ENCODE data around the gene FBXO45. TPM values are rescaled to one million over a fixed set of nuclear protein-coding genes. Genes with fewer than 3 reads are reported as not detected.

The FBXO45 gene
- total and polyA plus RNA-seq, 2 experiments from 2014 or later: 6.8 to 12.2 TPM

DNA sequence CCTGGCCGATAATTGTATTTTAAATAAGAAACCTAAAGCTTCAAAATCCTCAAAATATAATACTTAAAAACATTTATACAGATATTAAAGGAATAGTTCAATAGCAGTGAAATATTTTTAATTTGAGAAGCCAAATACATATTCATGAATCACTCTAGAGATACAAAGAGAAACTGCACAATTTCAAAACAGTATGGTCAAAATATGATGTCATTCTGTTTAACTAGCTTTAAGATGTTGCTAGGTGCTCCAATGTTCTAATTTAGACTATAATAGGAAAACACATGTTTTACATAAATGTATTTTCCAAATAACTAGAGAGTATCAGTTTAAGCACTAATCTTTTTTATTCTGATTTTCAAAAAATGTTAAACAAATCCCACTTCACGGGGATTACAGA lies 60.8 kb downstream of the FBXO45 start:
- H3K36me3 ChIP-seq (replicated peaks; ENCODE audit: insufficient read depth, low read depth): no peaks in the 10 kb centered on the region
- no peak overlapping the region for H3K4me2 ChIP-seq
- H2AFZ ChIP-seq: no peak overlapping the region
- H3K27ac ChIP-seq: no peak overlapping the region
- H3K9me3 ChIP-seq (ENCODE audit: low read depth): no peaks in the 10 kb centered on the region
- no peaks in the 10 kb centered on the region for H3K27me3 ChIP-seq
- no peak overlapping the region for H3K4me3 ChIP-seq
- no peaks in the 10 kb centered on the region for H3K79me2 ChIP-seq
- no peaks in the 10 kb centered on the region for H4K20me1 ChIP-seq (ENCODE audit: insufficient read depth, poor library complexity, severe bottlenecking)
- H3K4me1 ChIP-seq (ENCODE audit: insufficient read depth): peaks cover 4% of the 10 kb centered on the region
- no peak for TF ChIP-seq EZH2phosphoT487 (IDR thresholded peaks at IDR 0.05; ENCODE audit: low read depth, severe bottlenecking, unreplicated experiment)
- TF ChIP-seq, protein P1, sequence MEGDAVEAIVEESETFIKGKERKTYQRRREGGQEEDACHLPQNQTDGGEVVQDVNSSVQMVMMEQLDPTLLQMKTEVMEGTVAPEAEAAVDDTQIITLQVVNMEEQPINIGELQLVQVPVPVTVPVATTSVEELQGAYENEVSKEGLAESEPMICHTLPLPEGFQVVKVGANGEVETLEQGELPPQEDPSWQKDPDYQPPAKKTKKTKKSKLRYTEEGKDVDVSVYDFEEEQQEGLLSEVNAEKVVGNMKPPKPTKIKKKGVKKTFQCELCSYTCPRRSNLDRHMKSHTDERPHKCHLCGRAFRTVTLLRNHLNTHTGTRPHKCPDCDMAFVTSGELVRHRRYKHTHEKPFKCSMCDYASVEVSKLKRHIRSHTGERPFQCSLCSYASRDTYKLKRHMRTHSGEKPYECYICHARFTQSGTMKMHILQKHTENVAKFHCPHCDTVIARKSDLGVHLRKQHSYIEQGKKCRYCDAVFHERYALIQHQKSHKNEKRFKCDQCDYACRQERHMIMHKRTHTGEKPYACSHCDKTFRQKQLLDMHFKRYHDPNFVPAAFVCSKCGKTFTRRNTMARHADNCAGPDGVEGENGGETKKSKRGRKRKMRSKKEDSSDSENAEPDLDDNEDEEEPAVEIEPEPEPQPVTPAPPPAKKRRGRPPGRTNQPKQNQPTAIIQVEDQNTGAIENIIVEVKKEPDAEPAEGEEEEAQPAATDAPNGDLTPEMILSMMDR (IDR thresholded peaks at IDR 0.05; ENCODE audit: poor library complexity): no peak
- no peak for TF ChIP-seq EZH2 (IDR thresholded peaks at IDR 0.05; ENCODE audit: borderline replicate concordance)
- no peak for DNase-seq (ENCODE audit: low spot score)
- H3K9me2 ChIP-seq (replicated peaks; ENCODE audit: insufficient read depth): no peaks in the 10 kb centered on the region
- WGBS (ENCODE audit: low lambda C conversion rate, missing lambda C conversion rate): 98% methylated on average over 2 of the region's 2 CpGs

DNA sequence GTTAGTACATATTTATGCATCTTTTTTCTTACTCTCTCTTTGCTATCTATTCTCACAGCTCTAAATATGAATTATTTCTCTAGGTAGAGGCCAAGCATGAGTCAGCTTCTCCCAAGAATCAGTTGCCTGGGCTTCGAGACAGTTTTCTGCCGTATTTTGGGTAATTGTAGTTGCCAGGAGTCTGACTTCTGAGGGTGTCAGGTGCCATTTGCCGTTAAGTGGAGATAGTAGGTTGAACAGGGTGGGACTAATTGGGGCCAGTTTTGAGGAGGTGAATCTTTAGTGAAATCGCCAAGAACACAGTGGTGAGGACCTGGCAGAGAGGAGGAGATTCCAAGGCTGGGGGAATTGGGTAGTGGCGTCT lies 63.2 kb downstream of the FBXO45 start:
- H3K9me3 ChIP-seq (ENCODE audit: low read depth): no peaks in the 10 kb centered on the region
- H3K9me2 ChIP-seq (replicated peaks; ENCODE audit: insufficient read depth): no peaks in the 10 kb centered on the region
- DNase-seq (ENCODE audit: low spot score): no peak
- peak overlapping the region; percentile 99 for H2AFZ ChIP-seq
- peaks cover 4% of the 10 kb centered on the region for H3K4me1 ChIP-seq (ENCODE audit: insufficient read depth)
- peak overlapping the region; percentile 25 for H3K4me3 ChIP-seq
- peak overlapping the region; percentile 90 for H3K27ac ChIP-seq
- no peaks in the 10 kb centered on the region for H3K36me3 ChIP-seq (replicated peaks; ENCODE audit: insufficient read depth, low read depth)
- no peaks in the 10 kb centered on the region for H4K20me1 ChIP-seq (ENCODE audit: insufficient read depth, poor library complexity, severe bottlenecking)
- no peaks in the 10 kb centered on the region for H3K79me2 ChIP-seq
- peak overlapping the region; percentile 91 for H3K4me2 ChIP-seq
- no peaks in the 10 kb centered on the region for H3K27me3 ChIP-seq
- WGBS (ENCODE audit: low lambda C conversion rate, missing lambda C conversion rate): 50% methylated on average over 5 of the region's 5 CpGs
- no peak for TF ChIP-seq EZH2 (IDR thresholded peaks at IDR 0.05; ENCODE audit: borderline replicate concordance)
- TF ChIP-seq, protein P1 (IDR thresholded peaks at IDR 0.05; ENCODE audit: poor library complexity): no peak
- TF ChIP-seq EZH2phosphoT487 (IDR thresholded peaks at IDR 0.05; ENCODE audit: low read depth, severe bottlenecking, unreplicated experiment): no peak

DNA sequence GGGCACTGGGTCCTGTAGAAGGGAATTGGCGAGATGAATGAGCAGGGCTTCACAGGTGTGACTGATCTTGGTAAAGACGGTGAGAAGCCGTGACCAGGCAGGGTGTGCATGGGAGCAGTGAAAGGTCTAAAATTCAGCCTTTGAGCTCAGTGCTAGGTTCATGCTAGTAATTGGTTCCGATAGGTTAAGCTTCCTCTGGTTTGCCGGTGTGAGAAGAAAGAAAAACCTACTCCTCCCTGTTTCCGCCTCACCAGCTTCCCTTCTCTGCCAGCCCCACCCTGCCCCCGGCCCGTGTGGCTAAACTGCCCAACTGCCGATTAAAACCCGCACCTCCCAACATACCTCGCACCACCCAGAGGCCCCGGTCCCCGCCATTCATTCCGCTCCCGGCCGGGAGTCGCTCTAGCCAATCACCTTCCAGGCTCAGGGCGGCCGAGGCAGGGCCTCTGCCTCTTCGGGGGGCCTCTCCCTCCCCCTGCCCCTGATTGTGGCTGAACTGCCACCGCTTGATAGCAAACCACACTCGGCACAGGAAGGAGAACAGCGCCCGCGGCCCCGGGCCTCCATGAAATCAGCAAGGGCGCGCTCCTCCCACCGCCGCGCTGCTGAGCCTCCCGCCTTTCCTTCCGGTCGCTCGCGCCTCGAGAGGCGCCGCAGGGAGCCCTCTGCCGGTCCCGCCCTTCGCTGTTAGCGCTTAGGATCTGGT lies 63.7 kb downstream of the FBXO45 start:
- Histone ChIP-seq H4K20me1 (ENCODE audit: insufficient read depth, poor library complexity, severe bottlenecking) (no peaks in the 10 kb centered on the region), H3K4me1 (ENCODE audit: insufficient read depth) (peaks cover 4% of the 10 kb centered on the region), H3K9me3 (ENCODE audit: low read depth) (no peaks in the 10 kb centered on the region), H3K36me3 (replicated peaks; ENCODE audit: insufficient read depth, low read depth) (no peaks in the 10 kb centered on the region), H3K9me2 (replicated peaks; ENCODE audit: insufficient read depth) (no peaks in the 10 kb centered on the region), H3K27ac (peak overlapping the region; percentile 90), H3K4me3 (peak overlapping the region; percentile 25), H3K4me2 (peak overlapping the region; percentile 91), H3K79me2 (no peaks in the 10 kb centered on the region), H3K27me3 (no peaks in the 10 kb centered on the region), H2AFZ (peak overlapping the region; percentile 99)
- no peak for TF ChIP-seq EZH2phosphoT487 (IDR thresholded peaks at IDR 0.05; ENCODE audit: low read depth, severe bottlenecking, unreplicated experiment)
- TF ChIP-seq, protein P1 (IDR thresholded peaks at IDR 0.05; ENCODE audit: poor library complexity): peak; percentile 22
- no peak for TF ChIP-seq EZH2 (IDR thresholded peaks at IDR 0.05; ENCODE audit: borderline replicate concordance)
- DNase-seq (ENCODE audit: low spot score): peak; percentile 91
- WGBS (ENCODE audit: low lambda C conversion rate, missing lambda C conversion rate): 4% methylated on average over 39 of the region's 43 CpGs
